HepG2 (cell line): ENCODE results near the gene YLPM1. TPM values are rescaled to one million over a fixed set of nuclear protein-coding genes. Genes with fewer than 3 reads are reported as not detected.

Source experiments
- ADNP ChIP-seq: sonication (generic); formaldehyde crosslinking; IDR thresholded peaks from 2 replicates; pipeline ENCODE4 v1.4.0; 2020; ENCODE audit warnings: missing genetic modification reagents
- BRCA1 ChIP-seq: sonication (generic); formaldehyde crosslinking; IDR thresholded peaks from 2 replicates; pipeline ENCODE4 v1.4.0; 2020; ENCODE audit warnings: missing genetic modification reagents
- MEF2D ChIP-seq: sonication (generic); formaldehyde crosslinking; IDR thresholded peaks from 2 replicates; pipeline ENCODE4 v1.5.1; 2020; ENCODE audit warnings: mild to moderate bottlenecking, missing genetic modification reagents
- NCOA2 ChIP-seq: sonication (generic); formaldehyde crosslinking; IDR thresholded peaks from 2 replicates; pipeline ENCODE4 v1.8.0; 2022; ENCODE audit warnings: inconsistent platforms
- NR2F2 ChIP-seq: IDR thresholded peaks from 2 replicates; pipeline ENCODE4 v1.6.1; 2012; ENCODE audit warnings: low read depth, inconsistent platforms, borderline replicate concordance
- SPEN ChIP-seq: sonication (generic); formaldehyde crosslinking; IDR thresholded peaks from 2 replicates; pipeline ENCODE4 v1.5.1; 2020; ENCODE audit warnings: low read depth, mild to moderate bottlenecking, missing genetic modification reagents
- ZFP90 ChIP-seq: sonication (generic); formaldehyde crosslinking; IDR thresholded peaks from 2 replicates; pipeline ENCODE4 v1.8.0; 2022; ENCODE audit warnings: missing genetic modification reagents, mild to moderate bottlenecking, inconsistent platforms, borderline replicate concordance
- ZNF460 ChIP-seq: sonication (generic); formaldehyde crosslinking; IDR thresholded peaks from 2 replicates; pipeline ENCODE4 v1.5.1; 2020; ENCODE audit warnings: missing genetic modification reagents, mild to moderate bottlenecking, borderline replicate concordance
- ZNF468 ChIP-seq: sonication (generic); formaldehyde crosslinking; IDR thresholded peaks from 2 replicates; pipeline ENCODE4 v1.8.0; 2022; ENCODE audit warnings: mild to moderate bottlenecking, moderate library complexity, missing genetic modification reagents
- ZNF724P ChIP-seq: sonication (generic); formaldehyde crosslinking; IDR thresholded peaks from 2 replicates; pipeline ENCODE4 v1.8.0; 2022; ENCODE audit warnings: missing genetic modification reagents, borderline replicate concordance
- polyA plus RNA-seq, 8 experiments: library from polyadenylated mRNA; depleted of rRNA in 3 of 8; stranded (reverse) in 7 of 8; unstranded in 1 of 8; fragments of >200 nt; fragmentation: Illumina TruSeq in 4 of 8; extraction: Trizol in 4 of 8; gene quantifications; 2 replicates each; pipeline versions ENCODE4 v1.2.1 to v1.2.3, GENCODE V29; 2011 to 2016; ENCODE audit warnings: low read depth in 4 of 8, missing spikeins in 1 of 8, mixed read lengths in 1 of 8; ENCODE audit not compliant: insufficient read depth in 1 of 8
- total RNA-seq, 5 experiments: library from RNA; depleted of rRNA; stranded (reverse); fragments of >200 nt; fragmentation: Illumina TruSeq; extraction: Trizol; gene quantifications; 2 replicates each; pipeline ENCODE4 v1.2.3, GENCODE V29; 2016; ENCODE audit warnings: low read depth in 1 of 5
- TF ChIP-seq, protein P1 (sequence below): sonication (generic); formaldehyde crosslinking; IDR thresholded peaks from 2 replicates; pipeline ENCODE4 v1.5.0; 2020; ENCODE audit warnings: missing genetic modification reagents
- TF ChIP-seq, protein P2 (sequence below): sonication (generic); formaldehyde crosslinking; IDR thresholded peaks from 2 replicates; pipeline ENCODE4 v1.4.0; 2020; ENCODE audit warnings: missing genetic modification reagents
- TF ChIP-seq, protein P3 (sequence below): sonication (generic); formaldehyde crosslinking; IDR thresholded peaks from 2 replicates; pipeline ENCODE4 v1.4.0; 2020; ENCODE audit warnings: low read depth, mild to moderate bottlenecking, missing genetic modification reagents
- TF ChIP-seq, protein P4 (sequence below): sonication (generic); formaldehyde crosslinking; IDR thresholded peaks from 2 replicates; pipeline ENCODE4 v1.5.0; 2020; ENCODE audit warnings: mild to moderate bottlenecking, missing genetic modification reagents

Gene YLPM1
- total and polyA plus RNA-seq, 2 of the 13 experiments (the other 11 are each of a cell fraction or from before 2014, with no cell fraction given) = 6.7 to 21.9 TPM

DNA sequence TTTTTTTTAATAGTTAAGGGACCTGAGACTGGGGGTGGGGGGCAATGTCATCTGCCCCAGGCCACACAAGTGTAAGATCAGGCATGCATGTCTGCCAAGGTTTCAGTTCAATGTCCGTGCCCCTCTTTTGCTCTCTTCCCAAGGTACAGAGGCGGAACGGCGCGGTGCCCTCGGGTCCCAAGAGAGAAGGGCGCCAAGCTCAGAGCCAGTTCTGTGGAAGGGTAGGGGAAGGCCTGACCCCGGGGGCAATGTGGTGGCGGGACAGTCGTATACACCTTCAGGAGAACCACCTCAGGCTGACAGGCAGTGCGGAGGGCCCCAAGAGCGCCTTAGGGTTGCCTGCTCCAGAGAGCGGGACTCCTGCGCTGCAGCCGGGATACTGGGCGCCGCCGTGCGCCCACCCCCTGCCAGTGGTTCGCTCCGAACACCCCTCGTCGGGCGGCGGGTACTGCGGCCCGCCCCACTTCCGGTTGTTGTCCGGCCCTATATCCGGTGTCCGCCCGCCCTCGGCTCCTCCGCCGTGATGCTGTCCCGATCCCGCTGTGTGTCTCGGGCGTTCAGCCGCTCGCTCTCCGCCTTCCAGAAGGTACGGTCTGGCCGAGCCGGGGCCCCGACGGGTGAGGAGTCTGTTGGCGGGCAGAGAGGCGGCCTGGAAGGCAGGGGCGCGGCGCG is 118.5 kb downstream of the YLPM1 start, which contains the start of gene DLST (continued):
- TF ChIP-seq, protein P1, sequence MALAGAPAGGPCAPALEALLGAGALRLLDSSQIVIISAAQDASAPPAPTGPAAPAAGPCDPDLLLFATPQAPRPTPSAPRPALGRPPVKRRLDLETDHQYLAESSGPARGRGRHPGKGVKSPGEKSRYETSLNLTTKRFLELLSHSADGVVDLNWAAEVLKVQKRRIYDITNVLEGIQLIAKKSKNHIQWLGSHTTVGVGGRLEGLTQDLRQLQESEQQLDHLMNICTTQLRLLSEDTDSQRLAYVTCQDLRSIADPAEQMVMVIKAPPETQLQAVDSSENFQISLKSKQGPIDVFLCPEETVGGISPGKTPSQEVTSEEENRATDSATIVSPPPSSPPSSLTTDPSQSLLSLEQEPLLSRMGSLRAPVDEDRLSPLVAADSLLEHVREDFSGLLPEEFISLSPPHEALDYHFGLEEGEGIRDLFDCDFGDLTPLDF = no peak
- TF ChIP-seq SPEN (CRISPR knock-in tag) (peak; percentile 92), MEF2D (CRISPR knock-in tag) (peak; percentile 51; the same call in 1 of the 2 replicates), ZFP90 (CRISPR knock-in tag) (no peak), ZNF724P (CRISPR knock-in tag) (no peak), NCOA2 (CRISPR knock-in tag) (peak; percentile 57; the same call in 1 of the 2 replicates), BRCA1 (no peak), ZNF460 (no peak; the same call in 1 of the 2 replicates), ADNP (CRISPR knock-in tag) (no peak), NR2F2 (peak; percentile 25; the same call in 1 of the 2 replicates), ZNF468 (peak; percentile 94; the same call in 1 of the 2 replicates)
- TF ChIP-seq, protein P2, sequence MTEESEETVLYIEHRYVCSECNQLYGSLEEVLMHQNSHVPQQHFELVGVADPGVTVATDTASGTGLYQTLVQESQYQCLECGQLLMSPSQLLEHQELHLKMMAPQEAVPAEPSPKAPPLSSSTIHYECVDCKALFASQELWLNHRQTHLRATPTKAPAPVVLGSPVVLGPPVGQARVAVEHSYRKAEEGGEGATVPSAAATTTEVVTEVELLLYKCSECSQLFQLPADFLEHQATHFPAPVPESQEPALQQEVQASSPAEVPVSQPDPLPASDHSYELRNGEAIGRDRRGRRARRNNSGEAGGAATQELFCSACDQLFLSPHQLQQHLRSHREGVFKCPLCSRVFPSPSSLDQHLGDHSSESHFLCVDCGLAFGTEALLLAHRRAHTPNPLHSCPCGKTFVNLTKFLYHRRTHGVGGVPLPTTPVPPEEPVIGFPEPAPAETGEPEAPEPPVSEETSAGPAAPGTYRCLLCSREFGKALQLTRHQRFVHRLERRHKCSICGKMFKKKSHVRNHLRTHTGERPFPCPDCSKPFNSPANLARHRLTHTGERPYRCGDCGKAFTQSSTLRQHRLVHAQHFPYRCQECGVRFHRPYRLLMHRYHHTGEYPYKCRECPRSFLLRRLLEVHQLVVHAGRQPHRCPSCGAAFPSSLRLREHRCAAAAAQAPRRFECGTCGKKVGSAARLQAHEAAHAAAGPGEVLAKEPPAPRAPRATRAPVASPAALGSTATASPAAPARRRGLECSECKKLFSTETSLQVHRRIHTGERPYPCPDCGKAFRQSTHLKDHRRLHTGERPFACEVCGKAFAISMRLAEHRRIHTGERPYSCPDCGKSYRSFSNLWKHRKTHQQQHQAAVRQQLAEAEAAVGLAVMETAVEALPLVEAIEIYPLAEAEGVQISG (CRISPR knock-in tag) = peak; percentile 93
- TF ChIP-seq, protein P3, sequence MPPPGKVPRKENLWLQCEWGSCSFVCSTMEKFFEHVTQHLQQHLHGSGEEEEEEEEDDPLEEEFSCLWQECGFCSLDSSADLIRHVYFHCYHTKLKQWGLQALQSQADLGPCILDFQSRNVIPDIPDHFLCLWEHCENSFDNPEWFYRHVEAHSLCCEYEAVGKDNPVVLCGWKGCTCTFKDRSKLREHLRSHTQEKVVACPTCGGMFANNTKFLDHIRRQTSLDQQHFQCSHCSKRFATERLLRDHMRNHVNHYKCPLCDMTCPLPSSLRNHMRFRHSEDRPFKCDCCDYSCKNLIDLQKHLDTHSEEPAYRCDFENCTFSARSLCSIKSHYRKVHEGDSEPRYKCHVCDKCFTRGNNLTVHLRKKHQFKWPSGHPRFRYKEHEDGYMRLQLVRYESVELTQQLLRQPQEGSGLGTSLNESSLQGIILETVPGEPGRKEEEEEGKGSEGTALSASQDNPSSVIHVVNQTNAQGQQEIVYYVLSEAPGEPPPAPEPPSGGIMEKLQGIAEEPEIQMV (CRISPR knock-in tag) = no peak
- TF ChIP-seq, protein P4, sequence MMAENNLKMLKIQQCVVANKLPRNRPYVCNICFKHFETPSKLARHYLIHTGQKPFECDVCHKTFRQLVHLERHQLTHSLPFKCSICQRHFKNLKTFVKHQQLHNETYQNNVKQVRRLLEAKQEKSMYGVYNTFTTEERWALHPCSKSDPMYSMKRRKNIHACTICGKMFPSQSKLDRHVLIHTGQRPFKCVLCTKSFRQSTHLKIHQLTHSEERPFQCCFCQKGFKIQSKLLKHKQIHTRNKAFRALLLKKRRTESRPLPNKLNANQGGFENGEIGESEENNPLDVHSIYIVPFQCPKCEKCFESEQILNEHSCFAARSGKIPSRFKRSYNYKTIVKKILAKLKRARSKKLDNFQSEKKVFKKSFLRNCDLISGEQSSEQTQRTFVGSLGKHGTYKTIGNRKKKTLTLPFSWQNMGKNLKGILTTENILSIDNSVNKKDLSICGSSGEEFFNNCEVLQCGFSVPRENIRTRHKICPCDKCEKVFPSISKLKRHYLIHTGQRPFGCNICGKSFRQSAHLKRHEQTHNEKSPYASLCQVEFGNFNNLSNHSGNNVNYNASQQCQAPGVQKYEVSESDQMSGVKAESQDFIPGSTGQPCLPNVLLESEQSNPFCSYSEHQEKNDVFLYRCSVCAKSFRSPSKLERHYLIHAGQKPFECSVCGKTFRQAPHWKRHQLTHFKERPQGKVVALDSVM (CRISPR knock-in tag) = peak; percentile 26; the same call in 1 of the 2 replicates
